Erythroblast (primary cell): ENCODE results near the gene CSTF2T.

ENCODE experiments used
- DNase-seq, 2 experiments: peaks; one replicate each; lab custom pipeline; 2025; lab: John Stamatoyannopoulos, UW
- GATA1 ChIP-seq: IDR thresholded peaks from 2 replicates; pipeline ENCODE4 v1.6.1; 2011; ENCODE audit warnings: low read depth, mild to moderate bottlenecking, control low read depth, low read length, moderate library complexity
- POLR2A ChIP-seq: IDR thresholded peaks from 2 replicates; pipeline ENCODE4 v1.6.1; 2011; ENCODE audit warnings: mild to moderate bottlenecking, low read length

CSTF2T gene, protein sequence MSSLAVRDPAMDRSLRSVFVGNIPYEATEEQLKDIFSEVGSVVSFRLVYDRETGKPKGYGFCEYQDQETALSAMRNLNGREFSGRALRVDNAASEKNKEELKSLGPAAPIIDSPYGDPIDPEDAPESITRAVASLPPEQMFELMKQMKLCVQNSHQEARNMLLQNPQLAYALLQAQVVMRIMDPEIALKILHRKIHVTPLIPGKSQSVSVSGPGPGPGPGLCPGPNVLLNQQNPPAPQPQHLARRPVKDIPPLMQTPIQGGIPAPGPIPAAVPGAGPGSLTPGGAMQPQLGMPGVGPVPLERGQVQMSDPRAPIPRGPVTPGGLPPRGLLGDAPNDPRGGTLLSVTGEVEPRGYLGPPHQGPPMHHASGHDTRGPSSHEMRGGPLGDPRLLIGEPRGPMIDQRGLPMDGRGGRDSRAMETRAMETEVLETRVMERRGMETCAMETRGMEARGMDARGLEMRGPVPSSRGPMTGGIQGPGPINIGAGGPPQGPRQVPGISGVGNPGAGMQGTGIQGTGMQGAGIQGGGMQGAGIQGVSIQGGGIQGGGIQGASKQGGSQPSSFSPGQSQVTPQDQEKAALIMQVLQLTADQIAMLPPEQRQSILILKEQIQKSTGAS

DNA sequence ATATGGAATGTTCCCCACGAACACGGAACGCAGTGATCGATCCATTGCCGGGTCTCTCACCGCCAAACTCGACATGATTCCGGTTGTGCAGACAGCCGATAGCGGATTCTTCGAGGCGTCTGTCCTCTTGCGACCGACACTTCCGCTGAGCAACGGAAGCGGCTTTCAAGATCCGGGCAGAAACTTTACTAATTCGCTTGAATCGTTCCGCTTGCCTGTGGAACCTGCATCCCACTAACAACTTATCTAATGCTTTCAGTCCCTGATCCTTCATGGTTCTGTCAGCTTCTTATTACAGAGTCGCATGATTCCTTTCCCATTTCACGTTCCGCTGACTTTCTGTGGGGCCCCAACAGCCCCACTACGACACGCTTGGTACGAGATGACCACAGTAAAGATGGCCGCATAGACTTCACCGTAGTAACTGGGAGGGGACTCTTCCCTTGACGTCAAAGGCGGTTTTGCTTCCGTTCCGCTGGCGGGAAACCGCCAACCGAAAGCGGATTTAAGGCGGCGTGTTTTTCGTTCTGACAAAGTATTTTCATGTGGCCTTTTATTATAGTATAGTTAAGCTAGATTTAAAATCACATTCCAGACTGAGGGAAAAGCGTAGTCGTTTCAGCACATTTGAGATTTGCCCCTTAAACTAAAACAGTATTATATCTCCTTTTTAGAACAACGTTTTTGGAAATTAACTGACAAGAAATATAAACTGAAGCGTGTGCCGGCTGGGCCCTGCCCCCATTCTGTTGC, at the start of gene CSTF2T:
Gene CSTF2T, minus strand, starts transcription at position 121 of the 753 bp plus-strand sequence. Its CDS starts 46 bp downstream, at position 75.
- TF ChIP-seq GATA1 (no peak), POLR2A (peak; percentile 89)
- peak; percentile 96 to 97 for DNase-seq

DNA sequence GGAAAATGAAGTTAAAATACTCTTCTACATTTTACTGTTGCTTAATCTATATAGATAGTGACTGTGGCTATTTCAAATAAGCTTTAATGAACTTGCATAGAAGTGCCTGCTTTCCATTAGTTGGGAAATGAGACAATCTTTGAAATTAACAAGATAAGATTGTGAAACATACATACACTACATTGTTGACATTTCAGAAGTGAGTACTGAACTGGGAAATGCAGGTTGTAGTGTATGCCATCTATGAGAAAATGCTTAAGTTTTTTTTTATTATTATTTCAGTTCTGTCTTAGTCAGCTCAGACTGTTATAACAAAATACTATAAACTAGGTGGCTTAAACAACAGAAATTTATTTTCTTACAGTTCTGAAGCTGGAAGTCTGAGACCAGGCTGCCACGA, 49.6 kb upstream of the CSTF2T start:
- no peak for DNase-seq
- TF ChIP-seq GATA1 (no peak), POLR2A (no peak)

DNA sequence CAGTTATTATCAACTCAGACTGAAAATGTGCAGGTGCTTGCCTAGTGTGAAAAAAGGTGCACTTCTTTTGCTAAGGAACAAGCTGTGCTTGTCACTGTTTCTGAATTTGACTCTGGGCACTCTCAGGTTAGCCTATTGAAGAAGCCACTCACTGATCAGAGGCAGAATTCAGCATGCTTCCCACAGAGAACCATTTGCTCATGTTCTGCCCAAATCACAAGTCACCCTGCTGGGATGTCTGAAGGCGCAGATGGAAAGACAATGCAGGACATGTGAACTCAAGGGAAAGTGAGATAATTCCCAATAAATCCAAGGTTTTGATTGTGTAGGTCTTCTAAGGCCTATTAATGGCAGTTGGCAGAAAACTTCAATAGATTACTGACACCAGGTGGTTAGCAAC, 47.8 kb upstream of the CSTF2T start:
- TF ChIP-seq POLR2A (no peak), GATA1 (no peak)
- no peak for DNase-seq

DNA sequence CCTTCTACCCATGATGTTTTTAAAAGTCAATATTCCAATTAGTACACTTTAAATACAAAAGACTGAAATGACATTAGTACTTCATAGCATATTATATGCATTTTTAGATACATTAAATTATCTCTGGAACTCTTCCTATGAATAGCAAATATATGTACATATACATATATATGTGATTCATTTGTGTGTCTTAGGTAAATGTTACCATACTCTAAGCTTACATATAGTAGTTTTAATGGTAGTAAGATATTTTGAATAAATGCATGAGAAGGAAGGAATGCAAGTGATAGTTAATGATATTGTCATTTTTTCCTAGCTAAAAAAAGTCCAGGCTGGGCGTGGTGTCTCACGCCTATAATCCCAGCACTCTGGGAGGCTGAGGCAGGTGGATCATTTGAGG, 46.0 kb upstream of the CSTF2T start:
- DNase-seq = no peak
- TF ChIP-seq POLR2A (no peak), GATA1 (no peak)

DNA sequence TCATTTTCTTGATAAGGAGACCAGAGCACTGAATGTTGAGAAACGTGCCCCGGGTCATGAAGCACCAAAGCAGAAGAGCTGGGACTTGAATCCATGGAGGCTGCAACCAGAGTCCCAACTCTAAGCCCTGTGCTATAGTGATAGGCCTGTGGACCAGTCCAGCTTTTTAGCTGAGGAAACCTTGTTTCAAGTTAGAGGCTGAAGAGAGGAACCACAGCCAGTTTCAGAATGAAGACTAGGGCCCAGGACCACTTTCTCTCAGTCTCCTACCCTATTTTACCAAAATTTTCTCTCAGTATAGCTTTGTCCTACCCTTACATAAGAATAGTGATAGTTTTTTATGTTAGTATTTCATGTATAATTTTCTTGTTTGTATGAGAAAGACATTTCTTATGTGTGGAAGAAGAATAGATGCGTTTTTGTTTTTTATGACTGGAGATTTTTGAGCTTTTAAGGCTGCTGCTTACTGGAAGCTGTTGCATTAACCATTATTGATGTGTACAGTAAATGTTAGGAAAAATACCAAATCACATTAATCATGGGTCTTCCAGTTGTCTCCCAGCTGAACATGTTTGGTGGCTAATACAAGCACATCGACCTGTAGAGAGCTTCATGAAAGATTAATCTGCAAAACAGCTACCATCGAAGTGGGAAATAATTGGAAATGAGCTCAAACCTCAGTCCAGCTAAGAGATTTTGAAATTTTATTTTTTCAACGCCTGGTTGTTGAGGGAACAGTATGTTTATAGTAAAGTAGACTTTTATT, 45.0 kb upstream of the CSTF2T start:
- DNase-seq = no peak
- TF ChIP-seq POLR2A (no peak), GATA1 (no peak)

DNA sequence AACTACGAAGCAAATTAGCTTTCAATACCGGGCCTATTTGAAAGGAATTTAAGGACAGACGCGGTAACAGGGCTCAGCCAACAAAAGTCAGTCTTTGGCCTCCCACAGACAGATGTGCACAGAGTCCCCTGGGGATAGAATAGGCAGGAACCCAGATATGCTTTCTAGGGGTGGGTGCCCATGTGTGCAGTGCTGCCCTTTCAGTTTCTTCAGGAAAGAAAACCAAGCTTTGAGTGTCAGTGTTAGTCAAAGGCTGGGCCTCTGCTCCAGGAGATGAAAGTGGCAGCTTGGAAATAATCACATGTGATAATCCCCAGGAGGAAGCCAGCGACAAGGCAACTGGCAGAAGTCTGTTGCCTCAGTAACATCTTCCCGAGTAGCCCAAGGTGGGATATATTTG, 43.8 kb upstream of the CSTF2T start:
- TF ChIP-seq POLR2A = no peak
- no peak for TF ChIP-seq GATA1
- DNase-seq = no peak

DNA sequence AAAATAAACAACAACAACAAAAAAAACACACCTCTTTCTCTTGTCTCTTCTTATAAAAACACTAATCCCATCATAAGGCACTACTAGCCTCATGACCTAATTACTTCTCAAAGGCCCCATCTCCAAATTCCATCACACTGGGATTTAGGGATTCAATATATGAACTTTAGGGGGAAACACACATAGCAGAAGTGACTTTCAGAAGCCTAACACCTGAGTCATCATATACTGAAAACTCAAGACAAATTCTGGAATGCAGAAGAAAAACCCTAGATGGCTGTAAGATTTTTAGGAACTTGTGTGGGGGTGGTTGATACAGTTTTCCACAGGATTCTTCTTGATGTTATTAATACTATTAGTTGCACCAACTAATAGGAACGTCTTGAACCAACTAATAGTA, 33.7 kb upstream of the CSTF2T start:
- TF ChIP-seq GATA1 (no peak), POLR2A (no peak)
- no peak for DNase-seq

DNA sequence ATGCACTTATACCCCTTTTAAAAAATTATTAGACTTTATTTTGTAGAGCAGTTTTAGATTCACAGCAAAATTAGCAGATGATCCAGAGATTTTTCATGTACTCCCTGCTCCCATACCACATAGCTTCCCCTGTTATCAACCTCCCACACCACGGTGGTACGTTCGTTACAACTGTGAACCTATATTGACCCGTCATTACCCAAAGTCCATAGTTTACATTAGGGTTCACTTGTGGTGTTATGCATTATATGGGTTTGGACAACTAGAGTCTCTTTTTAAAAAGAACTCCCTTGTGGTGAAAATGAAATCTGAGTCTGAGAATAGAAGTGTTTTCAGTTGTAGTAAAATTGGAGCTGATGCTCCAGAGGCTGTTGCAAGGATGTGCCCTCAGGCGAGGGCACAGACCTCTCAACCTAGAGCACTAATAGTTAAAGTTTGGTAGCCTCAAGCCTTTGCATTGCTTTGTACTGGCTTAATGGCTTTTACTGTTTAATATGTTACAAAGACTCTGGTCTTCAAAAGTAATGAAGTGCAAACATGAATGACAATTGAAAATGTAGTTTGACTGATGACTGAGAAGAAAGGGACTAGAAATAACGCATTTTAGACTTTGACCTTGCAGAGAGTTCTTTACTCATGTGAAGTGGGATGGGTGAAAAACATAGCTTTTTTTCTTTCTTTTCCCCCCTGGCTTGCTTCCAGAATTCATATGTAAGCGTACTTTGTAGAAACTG, 30.6 kb upstream of the CSTF2T start:
- DNase-seq = no peak

DNA sequence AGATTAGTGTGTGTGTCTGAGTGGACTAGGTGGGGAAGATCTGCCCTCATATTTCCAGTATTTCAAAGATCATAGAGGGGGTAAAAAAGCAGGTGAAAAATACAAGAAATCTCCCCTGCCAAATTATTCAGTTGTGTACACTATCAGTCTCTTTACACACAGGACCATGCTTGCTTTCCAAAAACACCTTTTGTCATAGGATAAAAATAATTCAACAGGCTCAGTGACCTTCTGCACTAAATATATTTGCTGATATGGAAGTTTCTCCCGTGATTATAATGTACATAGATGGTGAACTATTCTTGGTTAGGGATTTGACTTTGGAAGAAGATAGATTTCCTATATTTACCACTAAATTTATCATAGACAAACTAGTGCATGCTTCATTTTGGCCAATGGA, 24.6 kb upstream of the CSTF2T start:
- TF ChIP-seq GATA1 (no peak), POLR2A (no peak)
- no peak for DNase-seq

More for the DNA sequence above, 30.6 kb upstream of the CSTF2T start:
- TF ChIP-seq GATA1 (no peak), POLR2A (no peak)

DNA sequence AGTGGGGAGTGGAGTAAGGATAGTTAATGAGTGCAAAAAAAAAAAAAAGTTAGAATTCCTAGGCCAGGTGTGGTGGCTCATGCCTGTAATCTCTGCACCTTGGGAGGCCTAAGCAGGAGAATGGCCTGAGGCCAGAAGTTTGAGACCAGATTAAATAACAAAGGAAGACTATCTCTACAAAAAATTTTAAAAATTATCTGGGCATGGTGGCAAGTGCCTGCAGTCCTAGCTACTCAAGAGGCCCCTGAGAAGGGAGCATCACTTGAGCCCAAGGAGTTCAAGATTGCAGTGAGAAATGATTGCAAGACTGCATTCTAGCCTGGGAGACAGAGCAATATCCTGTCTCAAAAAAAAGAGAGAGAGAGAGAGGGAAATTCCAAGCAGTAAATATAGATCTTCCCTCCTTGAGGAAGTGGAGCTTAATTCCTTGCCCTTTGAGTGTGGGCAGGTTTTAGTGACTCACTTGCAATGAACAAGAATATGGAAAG, 19.5 kb upstream of the CSTF2T start:
- no peak for TF ChIP-seq POLR2A
- TF ChIP-seq GATA1 = no peak
- no peak for DNase-seq

DNA sequence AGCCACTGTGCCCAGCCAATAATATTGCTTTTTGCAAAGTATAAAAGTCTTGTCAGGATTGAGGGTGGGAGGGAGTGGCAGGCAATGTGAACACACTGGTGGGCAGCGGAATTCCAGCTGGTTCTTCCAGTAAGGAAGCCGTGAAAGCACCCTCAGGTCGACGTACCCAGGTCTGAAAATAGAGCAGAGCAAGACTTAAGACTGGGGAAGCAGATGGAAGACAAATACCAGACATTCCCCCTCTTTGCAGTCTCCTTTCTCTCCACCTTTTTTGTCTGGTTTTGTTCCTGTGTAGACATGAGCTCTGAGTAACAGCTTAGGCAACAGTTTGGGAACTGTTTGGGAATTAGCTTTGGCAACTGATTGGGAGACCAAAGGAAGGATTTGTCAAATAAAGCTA, 17.6 kb upstream of the CSTF2T start:
- TF ChIP-seq GATA1 (no peak), POLR2A (no peak)
- no peak for DNase-seq

DNA sequence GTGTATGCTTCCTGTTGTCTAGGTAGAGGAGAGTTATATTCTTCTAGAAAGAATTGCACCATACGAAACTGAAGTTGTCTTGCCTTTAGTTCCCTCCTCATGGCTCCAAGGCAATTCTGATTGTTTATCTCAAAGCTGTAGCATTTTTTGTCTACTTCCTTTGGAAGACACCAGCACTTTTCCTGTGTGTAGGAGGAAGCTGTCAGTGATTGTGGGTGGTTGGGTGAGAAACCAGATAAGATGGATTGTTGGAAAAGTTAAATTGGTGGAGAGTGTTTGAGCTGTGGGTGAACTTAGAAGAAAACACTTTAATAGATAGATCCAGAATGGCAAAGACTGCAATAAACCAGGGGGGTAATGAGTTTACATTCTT, 12.1 kb upstream of the CSTF2T start:
- TF ChIP-seq POLR2A (no peak), GATA1 (no peak)
- no peak for DNase-seq
